HFF-Myc (cell line): ENCODE measurements around the gene CIITA.

Experiments
- DNase-seq: peaks from one replicate; pipeline ENCODE4 v3.0.0-alpha.2; 2011; ENCODE audit warnings: low read depth; ENCODE audit errors: extremely low read depth
- H3K4me3 ChIP-seq: replicated peaks from 2 replicates; pipeline ENCODE4 v1.5.1; 2011; ENCODE audit warnings: low read depth, mild to moderate bottlenecking, control low read depth, low read length
- CTCF ChIP-seq: IDR thresholded peaks from 2 replicates; pipeline ENCODE4 v1.5.1; 2012; ENCODE audit warnings: mild to moderate bottlenecking, low read depth, low read length, control low read depth; ENCODE audit errors: missing control alignments

Gene CIITA

GRCh38 chr16:10976634-10977033 is 99.6 kb downstream of the CIITA start:
- no peak for DNase-seq
- no peak overlapping the region for H3K4me3 ChIP-seq
- TF ChIP-seq CTCF: no peak

GRCh38 chr16:10978124-10978523 is 101.1 kb downstream of the CIITA start:
- no peak for DNase-seq
- no peak for TF ChIP-seq CTCF
- H3K4me3 ChIP-seq: no peak overlapping the region

GRCh38 chr16:10978871-10979446 is 102.0 kb downstream of the CIITA start:
- no peak for DNase-seq
- no peak overlapping the region for H3K4me3 ChIP-seq
- no peak for TF ChIP-seq CTCF

- TF ChIP-seq CTCF: no peak
- DNase-seq: no peak
- H3K4me3 ChIP-seq: no peak overlapping the region
These were observed 103.0 kb downstream of the CIITA start for GRCh38 chr16:10979717-10980601.

GRCh38 chr16:10980813-10981212 is 103.8 kb downstream of the CIITA start:
- H3K4me3 ChIP-seq: no peak overlapping the region
- no peak for DNase-seq
- no peak for TF ChIP-seq CTCF

GRCh38 chr16:10981697-10982216 is 104.8 kb downstream of the CIITA start:
- DNase-seq: no peak
- no peak overlapping the region for H3K4me3 ChIP-seq
- TF ChIP-seq CTCF: peak; percentile 55
